ENCODE data around the gene PTPN9.
"Not testable (repeated sequence)": the region's sequence is repeated elsewhere in the genome, so short reads cannot be mapped to it uniquely, and the experiment has no call there.

Gene PTPN9

GRCh38 chr15:75582943-75583342, 3.8 kb upstream of the PTPN9 start:
- DNase-seq: not testable (repeated sequence)

GRCh38 chr15:75578173-75578947, 755 bp downstream of the PTPN9 start:
- DNase-seq: peak; percentile 27

GRCh38 chr15:75577401-75578172, 1.5 kb downstream of the PTPN9 start:
- no peak for DNase-seq

GRCh38 chr15:75573648-75574384, 5.3 kb downstream of the PTPN9 start:
- no peak for DNase-seq

GRCh38 chr15:75570126-75570845, 8.8 kb downstream of the PTPN9 start:
- no peak for DNase-seq

- no peak for DNase-seq
Observed at GRCh38 chr15:75565062-75565970, 13.8 kb downstream of the PTPN9 start.

GRCh38 chr15:75561888-75562287, 17.2 kb downstream of the PTPN9 start:
- no peak for DNase-seq

- DNase-seq: not testable (repeated sequence)
Observed at GRCh38 chr15:75559360-75559759, 19.8 kb downstream of the PTPN9 start.

- not testable (repeated sequence) for DNase-seq
Observed at GRCh38 chr15:75558955-75559354, 20.2 kb downstream of the PTPN9 start.

GRCh38 chr15:75554717-75555116, 24.4 kb downstream of the PTPN9 start:
- DNase-seq: no peak

- no peak for DNase-seq
Observed at GRCh38 chr15:75553659-75554058, 25.5 kb downstream of the PTPN9 start.

GRCh38 chr15:75551091-75551490, 28.0 kb downstream of the PTPN9 start:
- DNase-seq: no peak

GRCh38 chr15:75545064-75545463, 34.1 kb downstream of the PTPN9 start:
- no peak for DNase-seq

- DNase-seq: no peak
Observed at GRCh38 chr15:75544359-75544758, 34.8 kb downstream of the PTPN9 start.

GRCh38 chr15:75542949-75543545, 36.1 kb downstream of the PTPN9 start:
- not testable (repeated sequence) for DNase-seq

GRCh38 chr15:75542386-75542797, 36.7 kb downstream of the PTPN9 start:
- no peak for DNase-seq

- DNase-seq: no peak
Observed at GRCh38 chr15:75538376-75538775, 40.7 kb downstream of the PTPN9 start.

GRCh38 chr15:75533945-75534344, 45.2 kb downstream of the PTPN9 start:
- DNase-seq: no peak

- peak; percentile 6 for DNase-seq
Observed at GRCh38 chr15:75532413-75533250, 46.5 kb downstream of the PTPN9 start.

- no peak for DNase-seq
Observed at GRCh38 chr15:75531041-75531450, 48.1 kb downstream of the PTPN9 start.
